ENCODE measurements around the gene CYP3A5.
"Not testable (repeated sequence)": the region's sequence is repeated elsewhere in the genome, so short reads cannot be mapped to it uniquely, and the experiment has no call there.

The CYP3A5 gene

GRCh38 chr7:99679400-99680191, at the start of gene CYP3A5 (continued):
- no peak for TF ChIP-seq REPIN1 (tag by site-specific recombination; IDR thresholded peaks at IDR 0.05; ENCODE audit: low read depth)
- TF ChIP-seq ZNF274 (IDR thresholded peaks at IDR 0.05; ENCODE audit: low read length): no peak
- TF ChIP-seq ZNF274 (tag by site-specific recombination; IDR thresholded peaks at IDR 0.05; ENCODE audit: borderline replicate concordance): no peak

GRCh38 chr7:99728615-99729014, 48.8 kb upstream of the CYP3A5 start:
- ChIA-PET CTCF (no interaction called here), POLR2A (no interaction called here)
- no peak overlapping the region for H3K27ac ChIP-seq (ENCODE audit: extremely low read depth, low read depth, low read length)
- no peaks in the 10 kb centered on the region for H3K36me3 ChIP-seq (ENCODE audit: control insufficient read depth in 2 of 2, insufficient read depth in 1 of 2, low read length in 2 of 2)
- H3K4me3 ChIP-seq (ENCODE audit: low read depth, low read length): no peak overlapping the region
- H3K4me1 ChIP-seq (ENCODE audit: control insufficient read depth, insufficient read depth, low read length): no peaks in the 10 kb centered on the region
- TF ChIP-seq ZNF704 (tag by site-specific recombination; IDR thresholded peaks at IDR 0.05): no peak
- no peak for TF ChIP-seq ZNF354C (tag by site-specific recombination; IDR thresholded peaks at IDR 0.05; ENCODE audit: borderline replicate concordance, low read depth)
- no peak for TF ChIP-seq ZNF16 (tag by site-specific recombination; IDR thresholded peaks at IDR 0.05; ENCODE audit: low read depth)
- no peak for TF ChIP-seq ZNF48 (tag by site-specific recombination; IDR thresholded peaks at IDR 0.05)
- TF ChIP-seq REPIN1 (tag by site-specific recombination; IDR thresholded peaks at IDR 0.05; ENCODE audit: low read depth): no peak
- TF ChIP-seq MZF1 (tag by site-specific recombination; IDR thresholded peaks at IDR 0.05; ENCODE audit: borderline replicate concordance): no peak
- TF ChIP-seq ZNF292 (tag by site-specific recombination; IDR thresholded peaks at IDR 0.05; ENCODE audit: borderline replicate concordance, low read depth): no peak
- TF ChIP-seq PRDM4 (tag by site-specific recombination; IDR thresholded peaks at IDR 0.05): no peak
- no peak for TF ChIP-seq ZNF223 (tag by site-specific recombination; IDR thresholded peaks at IDR 0.05)
- TF ChIP-seq ZNF837 (tag by site-specific recombination; IDR thresholded peaks at IDR 0.05): no peak
- TF ChIP-seq ZBTB17 (tag by site-specific recombination; IDR thresholded peaks at IDR 0.05): no peak
- no peak for TF ChIP-seq ZNF658 (tag by site-specific recombination; IDR thresholded peaks at IDR 0.05)
- no peak for TF ChIP-seq YY1 (tag by site-specific recombination; IDR thresholded peaks at IDR 0.05)
- TF ChIP-seq ZNF664 (tag by site-specific recombination; IDR thresholded peaks at IDR 0.05): no peak
- TF ChIP-seq ZNF248 (tag by site-specific recombination; IDR thresholded peaks at IDR 0.05): no peak
- TF ChIP-seq ZNF239 (tag by site-specific recombination; IDR thresholded peaks at IDR 0.05): no peak
- no peaks in the 10 kb centered on the region for H3K9me3 ChIP-seq (ENCODE audit: control insufficient read depth, insufficient read depth, low read depth, low read length)

GRCh38 chr7:99723201-99723600, 43.4 kb upstream of the CYP3A5 start:
- CTCF ChIA-PET: not testable (repeated sequence)

More at GRCh38 chr7:99723201-99723600, 43.4 kb upstream of the CYP3A5 start:
- H3K4me3 ChIP-seq (ENCODE audit: low read depth, low read length); H3K36me3 ChIP-seq (ENCODE audit: control insufficient read depth in 2 of 2, insufficient read depth in 1 of 2, low read length in 2 of 2); POLR2A ChIA-PET; H3K27ac ChIP-seq (ENCODE audit: extremely low read depth, low read depth, low read length); H3K9me3 ChIP-seq (ENCODE audit: control insufficient read depth, insufficient read depth, low read depth, low read length); H3K4me1 ChIP-seq (ENCODE audit: control insufficient read depth, insufficient read depth, low read length): not testable (repeated sequence)
